Activated T-helper 1 cell treated with anti-CD3 and anti-CD28 coated beads, Interleukin-12 subunit alpha, Interleukin-12 subunit beta, Interleukin-2, Interleukin-4 antibody, amounts not matched to agents 30 ng/mL and 10 ng/mL and 1 ng/mL, durations not matched to agents 14 hours and 24 hours and 36 hours (primary cell): Measurements from ENCODE around the gene CIC. TPM values are rescaled to one million over a fixed set of nuclear protein-coding genes. Genes with fewer than 3 reads are reported as not detected.
A peak's percentile ranks its signal among the peaks of the same experiment; 100 is the strongest.
"Not testable (repeated sequence)": the region's sequence is repeated elsewhere in the genome, so short reads cannot be mapped to it uniquely, and the experiment has no call there.

Source experiments
- DNase-seq: peaks from one replicate; pipeline ENCODE4 v3.0.0; 2021; ENCODE audit warnings: low spot score
- H3K27ac Mint-ChIP-seq: one replicate; pipeline ENCODE4 v1.8.0; 2021; ENCODE audit warnings: mild to moderate bottlenecking, mixed read lengths
- H3K27me3 Mint-ChIP-seq: one replicate; pipeline ENCODE4 v1.8.0; 2022; ENCODE audit warnings: mild to moderate bottlenecking, moderate library complexity, mixed read lengths; ENCODE audit not compliant: insufficient read depth
- H3K36me3 Mint-ChIP-seq: one replicate; pipeline ENCODE4 v1.8.0; 2021; ENCODE audit warnings: low read depth, mixed read lengths
- H3K4me1 Mint-ChIP-seq: one replicate; pipeline ENCODE4 v1.8.0; 2021; ENCODE audit warnings: low read depth, mixed read lengths
- H3K4me3 Mint-ChIP-seq: one replicate; pipeline ENCODE4 v1.8.0; 2021; ENCODE audit warnings: mild to moderate bottlenecking, moderate library complexity, mixed read lengths
- H3K9me3 Mint-ChIP-seq: one replicate; pipeline ENCODE4 v1.8.0; 2021; ENCODE audit warnings: mixed read lengths
- intact Hi-C: fragments of 100-400 bp; cut with micrococcal nuclease; formaldehyde crosslinking; loops from one replicate; pipeline ENCODE4 v1.15.1; 2024
- total RNA-seq: library from RNA; stranded (reverse); gene quantifications from 2 replicates; pipeline ENCODE4 v1.2.3, GENCODE V29; 2022

The CIC gene
- total RNA-seq, 1 donor from 2014 or later = 68.0 TPM

DNA sequence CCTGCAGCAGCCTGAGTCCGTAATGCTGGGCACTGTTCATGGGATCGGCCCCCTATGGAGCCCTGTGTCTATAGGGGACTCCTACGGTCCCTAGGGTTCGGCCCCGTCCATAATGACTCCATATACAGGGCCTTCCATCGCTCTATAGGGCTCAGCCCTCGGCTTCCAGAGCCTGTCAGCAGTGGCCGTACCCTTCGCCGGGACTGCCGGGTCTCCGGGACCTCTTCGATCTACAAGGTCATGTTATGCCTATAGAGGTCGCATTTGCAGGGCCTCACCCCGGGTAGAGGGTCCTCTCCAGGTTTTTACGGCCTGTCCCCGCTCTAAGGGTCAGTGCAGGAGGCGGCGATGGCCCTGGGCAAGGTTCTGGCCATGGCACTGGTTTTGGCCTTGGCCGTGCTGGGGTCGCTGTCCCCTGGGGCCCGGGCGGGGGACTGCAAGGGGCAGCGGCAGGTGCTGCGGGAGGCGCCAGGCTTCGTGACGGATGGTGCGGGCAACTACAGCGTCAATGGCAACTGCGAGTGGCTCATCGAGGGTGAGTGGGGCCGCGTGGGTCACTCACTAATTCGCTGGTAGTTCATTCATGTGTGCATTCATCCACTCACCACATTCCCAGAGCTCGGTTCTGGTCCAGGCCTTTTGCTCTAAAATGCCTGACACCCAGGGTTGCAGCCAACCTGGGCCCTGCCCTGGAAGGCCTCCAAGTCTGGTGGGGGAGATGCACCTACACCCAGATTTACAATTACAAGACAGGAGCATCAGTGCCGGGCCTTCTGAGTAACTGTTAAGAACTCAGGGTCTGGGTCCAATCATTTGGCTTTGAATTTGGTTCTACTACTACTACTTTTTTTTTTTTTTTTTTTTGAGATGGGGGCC lies 57.1 kb downstream of the CIC start:
- Mint-ChIP-seq H3K9me3 (no peaks in the 10 kb centered on the region), H3K4me1 (peaks cover 15% of the 10 kb centered on the region), H3K27ac (peak overlapping the region; percentile 48), H3K36me3 (peaks cover 5% of the 10 kb centered on the region), H3K27me3 (peaks cover 26% of the 10 kb centered on the region), H3K4me3 (peak overlapping the region; percentile 90)
- DNase-seq = no peak
- intact Hi-C loops = loop anchor here (1.0 kb wide), 11 partner anchors 13 to 218 kb away; partner anchors contain the start of genes ERF, PAFAH1B3, PRR19 and TMEM145

DNA sequence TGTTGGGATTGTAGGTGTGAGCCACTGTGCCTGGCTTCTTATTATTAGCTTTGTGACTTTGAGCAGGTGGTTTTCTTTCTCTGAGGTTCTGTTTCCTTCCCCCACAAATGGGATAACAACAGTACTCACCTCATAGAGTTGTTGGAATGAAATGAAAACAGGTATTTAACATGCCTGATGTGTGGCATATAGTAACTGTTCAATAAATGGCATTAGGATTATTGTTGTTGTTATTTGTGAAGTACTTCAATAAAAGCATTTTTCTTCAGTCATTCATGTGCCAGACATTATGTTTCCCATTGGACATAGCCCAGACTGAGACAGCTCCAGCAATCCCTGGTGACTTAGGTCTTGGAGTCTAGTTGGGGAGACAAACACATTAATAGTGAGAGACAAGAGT lies 57.9 kb downstream of the CIC start:
- no peak overlapping the region for H3K27ac Mint-ChIP-seq

DNA sequence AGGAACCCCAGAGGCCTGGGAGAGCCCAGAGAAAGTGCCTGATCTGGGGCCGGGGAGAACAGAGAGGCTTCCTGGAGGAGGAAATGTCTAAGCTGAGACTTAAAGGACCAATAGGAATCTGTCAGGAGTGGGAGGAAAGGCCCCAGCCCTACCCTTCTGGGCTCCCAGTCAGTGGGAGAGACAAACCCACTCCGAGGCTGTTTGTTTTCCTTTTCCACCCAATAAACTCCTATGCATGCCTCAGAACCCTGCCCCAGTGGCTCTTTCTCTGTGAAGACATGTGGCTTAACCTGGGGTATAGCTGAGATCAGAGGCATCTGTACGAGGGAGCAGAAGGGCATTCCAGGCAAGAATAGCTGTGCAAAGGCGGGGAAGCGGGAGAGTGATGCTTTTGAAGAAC lies 58.3 kb downstream of the CIC start:
- no peak for DNase-seq
- peaks cover 18% of the 10 kb centered on the region for H3K27me3 Mint-ChIP-seq
- H3K36me3 Mint-ChIP-seq = peaks cover 5% of the 10 kb centered on the region
- intact Hi-C loops = no loop called here
- no peak overlapping the region for H3K4me3 Mint-ChIP-seq
- peaks cover 15% of the 10 kb centered on the region for H3K4me1 Mint-ChIP-seq
- no peak overlapping the region for H3K27ac Mint-ChIP-seq
- no peaks in the 10 kb centered on the region for H3K9me3 Mint-ChIP-seq

More for the DNA sequence above, 57.9 kb downstream of the CIC start:
- Mint-ChIP-seq H3K27me3 (peaks cover 22% of the 10 kb centered on the region), H3K9me3 (no peaks in the 10 kb centered on the region), H3K4me1 (peaks cover 15% of the 10 kb centered on the region), H3K4me3 (peak overlapping the region; percentile 90), H3K36me3 (peaks cover 5% of the 10 kb centered on the region)
- intact Hi-C loops = no loop called here
- no peak for DNase-seq

DNA sequence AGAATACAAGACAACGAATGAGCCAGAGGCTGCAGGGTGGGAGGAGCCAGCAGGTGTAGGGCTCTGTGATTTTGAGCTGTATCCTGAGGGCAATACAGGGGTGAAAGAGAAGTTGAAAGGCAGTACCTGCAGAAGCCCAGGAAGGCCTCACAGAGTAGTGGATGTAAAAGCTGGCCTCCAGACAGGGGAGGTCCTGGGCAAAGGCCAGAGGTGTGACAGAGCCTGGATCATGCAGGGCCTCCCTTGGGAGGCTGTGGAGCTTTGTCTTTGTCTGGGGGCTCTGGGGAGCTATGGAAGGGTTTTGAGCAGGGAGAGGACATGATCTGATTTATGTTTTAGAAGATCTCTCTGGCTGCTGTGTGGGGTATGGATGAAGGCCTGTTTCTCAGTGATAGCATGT lies 59.1 kb downstream of the CIC start:
- H3K36me3 Mint-ChIP-seq = peaks cover 5% of the 10 kb centered on the region
- H3K27ac Mint-ChIP-seq = no peak overlapping the region
- intact Hi-C loops = no loop called here
- H3K4me1 Mint-ChIP-seq = peaks cover 15% of the 10 kb centered on the region
- no peaks in the 10 kb centered on the region for H3K9me3 Mint-ChIP-seq
- peaks cover 11% of the 10 kb centered on the region for H3K27me3 Mint-ChIP-seq
- no peak overlapping the region for H3K4me3 Mint-ChIP-seq
- DNase-seq = no peak

- Mint-ChIP-seq H3K36me3 (peaks cover 5% of the 10 kb centered on the region), H3K9me3 (no peaks in the 10 kb centered on the region), H3K4me1 (peaks cover 15% of the 10 kb centered on the region), H3K4me3 (no peak overlapping the region), H3K27me3 (peaks cover 7% of the 10 kb centered on the region), H3K27ac (no peak overlapping the region)
- DNase-seq = no peak
- intact Hi-C loops = no loop called here
Measured at GRCh38 chr19:42328854-42329253, 59.8 kb downstream of the CIC start.

GRCh38 chr19:42330241-42330711 lies 61.2 kb downstream of the CIC start:
- no peak for DNase-seq
- Mint-ChIP-seq H3K9me3 (no peaks in the 10 kb centered on the region), H3K36me3 (no peaks in the 10 kb centered on the region), H3K4me3 (no peak overlapping the region), H3K27ac (no peak overlapping the region), H3K4me1 (peaks cover 10% of the 10 kb centered on the region), H3K27me3 (no peaks in the 10 kb centered on the region)
- intact Hi-C loops = no loop called here

DNA sequence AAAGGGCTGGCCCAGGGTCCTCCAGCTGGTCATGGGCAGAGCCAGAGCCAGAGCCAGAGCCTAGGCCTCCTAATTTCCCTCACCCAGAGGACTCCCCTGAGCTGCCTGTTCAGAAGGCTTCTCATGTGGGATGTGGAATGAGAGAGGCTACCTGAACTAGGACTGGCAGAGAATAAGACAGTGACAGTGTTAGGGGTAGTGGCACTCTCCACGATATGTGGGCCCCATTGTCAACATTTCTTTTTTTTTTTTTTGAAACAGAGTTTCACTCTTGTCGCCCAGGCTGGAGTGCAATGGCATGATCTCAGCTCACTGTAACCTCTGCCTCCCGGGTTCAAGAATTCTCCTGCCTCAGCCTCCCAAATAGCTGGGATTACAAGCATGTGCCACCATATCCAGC lies 62.3 kb downstream of the CIC start:
- H3K27ac Mint-ChIP-seq, H3K4me1 Mint-ChIP-seq, intact Hi-C loops, H3K36me3 Mint-ChIP-seq, H3K9me3 Mint-ChIP-seq, H3K4me3 Mint-ChIP-seq, DNase-seq, H3K27me3 Mint-ChIP-seq: not testable (repeated sequence)

DNA sequence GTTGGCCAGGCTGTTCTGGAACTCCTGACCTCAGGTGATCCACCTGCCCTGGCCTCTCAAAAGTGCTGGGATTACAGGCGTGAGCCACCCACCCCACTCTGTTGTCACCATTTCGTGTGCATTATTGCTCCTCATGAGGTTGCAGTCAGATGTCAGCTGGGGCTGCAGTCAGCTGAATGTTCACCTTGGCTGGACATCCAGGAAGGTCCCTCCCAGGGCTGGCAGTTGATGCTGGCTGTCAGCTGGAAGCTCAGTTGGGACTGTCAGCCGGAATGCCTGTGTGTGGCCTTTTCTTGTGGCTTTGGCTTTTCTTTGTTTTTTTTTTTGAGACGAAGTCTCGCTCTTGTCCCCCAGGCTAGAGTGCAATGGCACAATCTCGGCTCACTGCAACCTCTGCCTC lies 63.0 kb downstream of the CIC start:
- H3K27ac Mint-ChIP-seq = no peak overlapping the region
- no peaks in the 10 kb centered on the region for H3K27me3 Mint-ChIP-seq
- H3K36me3 Mint-ChIP-seq = no peaks in the 10 kb centered on the region
- intact Hi-C loops = no loop called here
- no peak overlapping the region for H3K4me3 Mint-ChIP-seq
- H3K4me1 Mint-ChIP-seq = peaks cover 5% of the 10 kb centered on the region
- no peak for DNase-seq
- no peaks in the 10 kb centered on the region for H3K9me3 Mint-ChIP-seq

- no peaks in the 10 kb centered on the region for H3K27me3 Mint-ChIP-seq
- intact Hi-C loops = no loop called here
- no peaks in the 10 kb centered on the region for H3K36me3 Mint-ChIP-seq
- no peak overlapping the region for H3K27ac Mint-ChIP-seq
- H3K4me1 Mint-ChIP-seq = no peaks in the 10 kb centered on the region
- H3K4me3 Mint-ChIP-seq = no peak overlapping the region
- H3K9me3 Mint-ChIP-seq = no peaks in the 10 kb centered on the region
- no peak for DNase-seq
Measured at GRCh38 chr19:42333018-42333417, 64.0 kb downstream of the CIC start.

DNA sequence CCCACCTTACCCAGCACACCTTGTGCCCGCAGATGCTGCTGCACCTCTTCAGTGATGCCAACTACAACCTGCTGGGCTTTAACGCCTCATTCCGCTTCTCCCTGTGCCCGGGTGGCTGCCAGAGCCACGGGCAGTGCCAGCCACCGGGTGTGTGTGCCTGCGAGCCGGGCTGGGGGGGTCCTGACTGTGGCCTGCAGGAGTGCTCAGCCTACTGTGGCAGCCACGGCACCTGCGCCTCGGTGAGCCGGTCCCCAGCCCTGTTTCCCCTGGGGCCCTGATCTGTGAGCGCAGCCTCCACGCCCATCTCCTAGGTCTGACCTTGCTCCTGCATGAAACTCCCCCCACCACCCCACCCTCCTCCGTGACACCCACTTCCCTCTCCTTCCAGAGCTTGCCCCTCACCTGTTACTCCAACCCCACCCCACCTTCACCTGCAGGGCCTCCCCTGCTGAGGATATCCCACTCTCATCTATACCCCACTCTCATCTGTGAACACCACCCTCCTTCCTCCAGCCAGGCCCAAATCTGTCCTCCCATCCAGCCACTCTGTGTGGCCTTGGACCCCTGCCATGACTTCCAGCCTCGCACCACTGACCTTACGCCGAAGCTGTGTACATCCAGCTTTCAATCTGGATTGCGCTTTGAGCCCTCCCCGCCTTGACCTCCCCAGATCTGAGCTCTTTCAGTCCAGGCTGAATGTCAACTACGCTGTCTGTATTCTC lies 65.1 kb downstream of the CIC start:
- no peak for DNase-seq
- Mint-ChIP-seq H3K27ac (no peak overlapping the region), H3K27me3 (no peaks in the 10 kb centered on the region), H3K4me1 (no peaks in the 10 kb centered on the region), H3K36me3 (peaks cover 2% of the 10 kb centered on the region), H3K9me3 (no peaks in the 10 kb centered on the region), H3K4me3 (no peak overlapping the region)
- intact Hi-C loops = no loop called here

GRCh38 chr19:42334697-42335373 lies 65.8 kb downstream of the CIC start:
- no peaks in the 10 kb centered on the region for H3K27me3 Mint-ChIP-seq
- no peak for DNase-seq
- no peaks in the 10 kb centered on the region for H3K4me1 Mint-ChIP-seq
- intact Hi-C loops = no loop called here
- H3K36me3 Mint-ChIP-seq = peaks cover 2% of the 10 kb centered on the region
- no peaks in the 10 kb centered on the region for H3K9me3 Mint-ChIP-seq
- H3K4me3 Mint-ChIP-seq = no peak overlapping the region
- H3K27ac Mint-ChIP-seq = no peak overlapping the region

- H3K36me3 Mint-ChIP-seq = peaks cover 2% of the 10 kb centered on the region
- no peak overlapping the region for H3K27ac Mint-ChIP-seq
- DNase-seq = no peak
- no peaks in the 10 kb centered on the region for H3K27me3 Mint-ChIP-seq
- intact Hi-C loops = no loop called here
- H3K4me3 Mint-ChIP-seq = no peak overlapping the region
- H3K4me1 Mint-ChIP-seq = no peaks in the 10 kb centered on the region
- H3K9me3 Mint-ChIP-seq = no peaks in the 10 kb centered on the region
Measured at GRCh38 chr19:42335374-42335936, 66.4 kb downstream of the CIC start.
